Sigmoid colon (tissue), 3 donors: ENCODE data around the gene RPS6KA1.
"Not testable (repeated sequence)": the region's sequence is repeated elsewhere in the genome, so short reads cannot be mapped to it uniquely, and the experiment has no call there.

Experiments
- POLR2A ChIP-seq, 2 donors: fragments of 450-650 bp; IDR thresholded peaks; one replicate each; pipeline ENCODE4 v1.6.1; 2016; ENCODE audit warnings: antibody characterized with exemption in 2 of 2, mild to moderate bottlenecking in 2 of 2, moderate library complexity in 2 of 2
- TF ChIP-seq, protein P1 (sequence below), 4 experiments: fragments of 450-650 bp in 3 of 4; fragments of 200-600 bp in 1 of 4; IDR thresholded peaks; one replicate each; pipeline ENCODE4 v1.5.1; 2016 to 2019; ENCODE audit warnings: antibody characterized with exemption in 4 of 4, mild to moderate bottlenecking in 3 of 4, moderate library complexity in 2 of 4

DNA sequence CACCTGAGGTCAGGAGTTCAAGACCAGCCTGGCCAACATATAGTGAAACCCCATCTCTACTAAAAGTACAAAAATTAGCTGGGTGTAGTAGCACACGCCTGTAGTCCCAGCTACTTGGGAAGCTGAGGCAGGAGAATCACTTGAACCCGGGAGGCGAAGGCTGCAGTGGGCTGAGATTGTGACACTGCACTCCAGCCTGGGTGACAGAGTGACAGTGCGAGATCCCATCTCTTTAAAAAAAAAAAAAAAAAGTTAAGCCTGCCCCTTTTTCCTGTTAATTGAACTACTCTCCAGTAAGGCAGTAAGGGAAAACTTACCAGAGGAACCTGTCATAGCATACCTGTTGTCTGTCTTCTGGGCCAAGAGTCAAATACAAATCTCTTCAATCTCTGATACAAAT lies 83.1 kb downstream of the RPS6KA1 start:
- TF ChIP-seq POLR2A (IDR thresholded peaks at IDR 0.05): not testable (repeated sequence)
- TF ChIP-seq, protein P1, sequence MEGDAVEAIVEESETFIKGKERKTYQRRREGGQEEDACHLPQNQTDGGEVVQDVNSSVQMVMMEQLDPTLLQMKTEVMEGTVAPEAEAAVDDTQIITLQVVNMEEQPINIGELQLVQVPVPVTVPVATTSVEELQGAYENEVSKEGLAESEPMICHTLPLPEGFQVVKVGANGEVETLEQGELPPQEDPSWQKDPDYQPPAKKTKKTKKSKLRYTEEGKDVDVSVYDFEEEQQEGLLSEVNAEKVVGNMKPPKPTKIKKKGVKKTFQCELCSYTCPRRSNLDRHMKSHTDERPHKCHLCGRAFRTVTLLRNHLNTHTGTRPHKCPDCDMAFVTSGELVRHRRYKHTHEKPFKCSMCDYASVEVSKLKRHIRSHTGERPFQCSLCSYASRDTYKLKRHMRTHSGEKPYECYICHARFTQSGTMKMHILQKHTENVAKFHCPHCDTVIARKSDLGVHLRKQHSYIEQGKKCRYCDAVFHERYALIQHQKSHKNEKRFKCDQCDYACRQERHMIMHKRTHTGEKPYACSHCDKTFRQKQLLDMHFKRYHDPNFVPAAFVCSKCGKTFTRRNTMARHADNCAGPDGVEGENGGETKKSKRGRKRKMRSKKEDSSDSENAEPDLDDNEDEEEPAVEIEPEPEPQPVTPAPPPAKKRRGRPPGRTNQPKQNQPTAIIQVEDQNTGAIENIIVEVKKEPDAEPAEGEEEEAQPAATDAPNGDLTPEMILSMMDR (IDR thresholded peaks at IDR 0.05): not testable (repeated sequence)
